DOHH2 (cell line): ENCODE measurements around the gene ASB13.

Experiments used
- H3F3A ChIP-seq: fragments of 200-600 bp; sonication (generic), shearing (Covaris generic); 2 replicates; pipeline ENCODE4 v1.6.0; 2016; ENCODE audit warnings: antibody characterized with exemption, mild to moderate bottlenecking; ENCODE audit not compliant: control insufficient read depth, insufficient read depth
- H3K27ac ChIP-seq: fragments of 200-600 bp; sonication (generic); 2 replicates; pipeline ENCODE4 v1.5.1; 2014; ENCODE audit warnings: low read depth, mild to moderate bottlenecking, low read length, moderate library complexity
- H3K27me3 ChIP-seq: fragments of 200-600 bp; sonication (generic); 2 replicates; pipeline ENCODE4 v1.6.1; 2014; ENCODE audit warnings: mild to moderate bottlenecking, low read length, mixed read lengths; ENCODE audit not compliant: control insufficient read depth
- H3K36me3 ChIP-seq: fragments of 200-600 bp; sonication (generic); 2 replicates; pipeline ENCODE4 v1.6.1; 2014; ENCODE audit warnings: mild to moderate bottlenecking, low read length, moderate library complexity, mixed read lengths; ENCODE audit not compliant: control insufficient read depth
- H3K4me1 ChIP-seq: fragments of 200-600 bp; sonication (generic); 2 replicates; pipeline ENCODE4 v1.6.1; 2014; ENCODE audit warnings: mild to moderate bottlenecking, low read length, mixed read lengths; ENCODE audit not compliant: control insufficient read depth
- H3K4me2 ChIP-seq: fragments of 200-600 bp; sonication (generic); 2 replicates; pipeline ENCODE4 v1.6.0; 2014; ENCODE audit warnings: mild to moderate bottlenecking, low read length, moderate library complexity
- H3K4me3 ChIP-seq: fragments of 200-600 bp; sonication (generic); 2 replicates; pipeline ENCODE4 v1.5.1; 2014; ENCODE audit warnings: mild to moderate bottlenecking, low read length, mixed read lengths
- H3K79me2 ChIP-seq: fragments of 200-600 bp; sonication (generic); 2 replicates; pipeline ENCODE4 v1.6.1; 2014; ENCODE audit warnings: mild to moderate bottlenecking, low read length, mixed read lengths; ENCODE audit not compliant: control insufficient read depth
- H3K9me2 ChIP-seq: fragments of 200-600 bp; sonication (generic); replicated peaks from 2 replicates; pipeline ENCODE4 v1.6.1; 2014; ENCODE audit warnings: mild to moderate bottlenecking, low read length, mixed read lengths; ENCODE audit not compliant: control insufficient read depth
- H3K9me3 ChIP-seq: fragments of 200-600 bp; sonication (generic); 2 replicates; pipeline ENCODE4 v1.6.1; 2014; ENCODE audit warnings: antibody characterized with exemption, low read length, mixed read lengths; ENCODE audit not compliant: control insufficient read depth, insufficient read depth
- H4K20me1 ChIP-seq: fragments of 200-600 bp; sonication (generic); 2 replicates; pipeline ENCODE4 v1.6.0; 2014; ENCODE audit warnings: low read depth, mild to moderate bottlenecking, antibody characterized with exemption, low read length, moderate library complexity; ENCODE audit not compliant: control insufficient read depth, insufficient read depth
- CTCF ChIP-seq: fragments of 200-600 bp; sonication (generic); IDR thresholded peaks from one replicate; pipeline ENCODE4 v1.5.1; 2014; ENCODE audit warnings: antibody characterized with exemption, mild to moderate bottlenecking, low read depth, low read length; ENCODE audit not compliant: poor library complexity, severe bottlenecking
- EZH2phosphoT487 ChIP-seq: fragments of 200-600 bp; sonication (generic); IDR thresholded peaks from 2 replicates; pipeline ENCODE4 v1.6.1; 2017; ENCODE audit warnings: borderline replicate concordance, mild to moderate bottlenecking, antibody characterized with exemption, low read length, moderate library complexity, mixed read lengths

ASB13 gene

GRCh38 chr10:5629303-5630111 is 36.9 kb downstream of the ASB13 start:
- Histone ChIP-seq H3K36me3 (no peaks in the 10 kb centered on the region), H3K4me1 (peaks cover 27% of the 10 kb centered on the region), H3K4me2 (peak overlapping the region; percentile 67), H3F3A (no peaks in the 10 kb centered on the region), H3K4me3 (peak overlapping the region; percentile 46), H3K9me3 (no peaks in the 10 kb centered on the region), H3K27me3 (no peaks in the 10 kb centered on the region), H3K27ac (0 out of 2 replicates have a peak overlapping the region, but pooled peaks have one; percentile 7), H3K9me2 (no peaks in the 10 kb centered on the region), H3K79me2 (no peaks in the 10 kb centered on the region; the same call in 1 of the 2 replicates), H4K20me1 (no peaks in the 10 kb centered on the region)
- TF ChIP-seq EZH2phosphoT487, result no peak
- TF ChIP-seq CTCF, result peak; percentile 92

- H3K9me3 ChIP-seq, result no peaks in the 10 kb centered on the region
- no peaks in the 10 kb centered on the region for H4K20me1 ChIP-seq
- H3F3A ChIP-seq, result no peaks in the 10 kb centered on the region
- no peaks in the 10 kb centered on the region; the same call in 1 of the 2 replicates for H3K79me2 ChIP-seq
- TF ChIP-seq CTCF (no peak), EZH2phosphoT487 (no peak)
- H3K4me3 ChIP-seq, result peak overlapping the region; percentile 46
- H3K27ac ChIP-seq, result 0 out of 2 replicates have a peak overlapping the region, but pooled peaks have one; percentile 7
- H3K36me3 ChIP-seq, result no peaks in the 10 kb centered on the region
- no peaks in the 10 kb centered on the region for H3K9me2 ChIP-seq
- peaks cover 28% of the 10 kb centered on the region for H3K4me1 ChIP-seq
- peak overlapping the region; percentile 67 for H3K4me2 ChIP-seq
- H3K27me3 ChIP-seq, result no peaks in the 10 kb centered on the region
Measured at GRCh38 chr10:5628451-5629302, 37.7 kb downstream of the ASB13 start.

GRCh38 chr10:5627486-5628044 is 38.8 kb downstream of the ASB13 start:
- Histone ChIP-seq H3K9me2 (no peaks in the 10 kb centered on the region), H4K20me1 (no peaks in the 10 kb centered on the region), H3K27me3 (no peaks in the 10 kb centered on the region), H3K9me3 (no peaks in the 10 kb centered on the region), H3K4me1 (peaks cover 36% of the 10 kb centered on the region), H3K4me2 (no peak overlapping the region), H3K4me3 (no peak overlapping the region), H3K79me2 (no peaks in the 10 kb centered on the region; the same call in 1 of the 2 replicates), H3K27ac (no peak overlapping the region), H3F3A (no peaks in the 10 kb centered on the region), H3K36me3 (no peaks in the 10 kb centered on the region)
- TF ChIP-seq EZH2phosphoT487 (no peak), CTCF (no peak)
